OCI-LY1 (cell line): Measurements from ENCODE around the gene FMNL1.

Experiments
- EZH2 ChIP-seq: fragments of 200-600 bp; sonication (generic), shearing (Covaris generic); IDR thresholded peaks from 2 replicates; pipeline ENCODE4 v1.8.0; 2017; ENCODE audit warnings: borderline replicate concordance, mixed run types, mild to moderate bottlenecking, antibody characterized with exemption, low read length, moderate library complexity, mixed read lengths
- TF ChIP-seq, protein P1 (sequence below): fragments of 200-600 bp; sonication (generic), shearing (Covaris generic); IDR thresholded peaks from 2 replicates; pipeline ENCODE4 v1.5.1; 2017; ENCODE audit warnings: mild to moderate bottlenecking, antibody characterized with exemption, low read length, moderate library complexity, mixed read lengths

DNA sequence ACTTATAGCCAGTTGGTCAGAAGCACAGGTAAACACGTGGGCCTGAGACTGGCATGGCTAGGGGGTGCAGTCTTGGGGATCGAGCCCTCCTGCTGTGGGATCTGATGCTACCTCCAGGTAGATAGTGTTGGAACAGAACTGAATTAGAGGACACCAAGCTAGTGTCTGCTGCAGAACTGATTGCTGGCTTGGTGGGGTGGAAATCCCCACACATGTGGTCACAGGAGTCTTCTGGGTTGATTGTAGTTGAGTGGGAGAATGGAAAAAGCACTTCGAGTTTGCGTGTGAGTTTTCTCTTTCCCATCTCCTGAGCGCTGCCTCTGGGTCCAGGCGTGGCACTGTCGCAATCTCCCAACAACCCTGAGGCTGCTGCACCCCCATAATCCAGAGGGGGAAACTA is 48.2 kb downstream of the FMNL1 start:
- TF ChIP-seq, protein P1, sequence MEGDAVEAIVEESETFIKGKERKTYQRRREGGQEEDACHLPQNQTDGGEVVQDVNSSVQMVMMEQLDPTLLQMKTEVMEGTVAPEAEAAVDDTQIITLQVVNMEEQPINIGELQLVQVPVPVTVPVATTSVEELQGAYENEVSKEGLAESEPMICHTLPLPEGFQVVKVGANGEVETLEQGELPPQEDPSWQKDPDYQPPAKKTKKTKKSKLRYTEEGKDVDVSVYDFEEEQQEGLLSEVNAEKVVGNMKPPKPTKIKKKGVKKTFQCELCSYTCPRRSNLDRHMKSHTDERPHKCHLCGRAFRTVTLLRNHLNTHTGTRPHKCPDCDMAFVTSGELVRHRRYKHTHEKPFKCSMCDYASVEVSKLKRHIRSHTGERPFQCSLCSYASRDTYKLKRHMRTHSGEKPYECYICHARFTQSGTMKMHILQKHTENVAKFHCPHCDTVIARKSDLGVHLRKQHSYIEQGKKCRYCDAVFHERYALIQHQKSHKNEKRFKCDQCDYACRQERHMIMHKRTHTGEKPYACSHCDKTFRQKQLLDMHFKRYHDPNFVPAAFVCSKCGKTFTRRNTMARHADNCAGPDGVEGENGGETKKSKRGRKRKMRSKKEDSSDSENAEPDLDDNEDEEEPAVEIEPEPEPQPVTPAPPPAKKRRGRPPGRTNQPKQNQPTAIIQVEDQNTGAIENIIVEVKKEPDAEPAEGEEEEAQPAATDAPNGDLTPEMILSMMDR = no peak
- TF ChIP-seq EZH2 = no peak
